Gastroesophageal sphincter (tissue), 4 donors: ENCODE results near the gene CH25H. TPM values are rescaled to one million over a fixed set of nuclear protein-coding genes. Genes with fewer than 3 reads are reported as not detected.

Experiments
- ATAC-seq: fragments of 150-250 bp; one replicate; pipeline ENCODE4 v1.9.1; 2016; ENCODE audit warnings: mild to moderate bottlenecking, moderate library complexity
- H3K27ac ChIP-seq, 4 donors: fragments of 200-600 bp; sonication (generic) in 3 of 4; 1 replicate in 3 of 4; 2 replicates in 1 of 4; pipeline ENCODE4 v1.5.1; 2016 to 2019
- H3K27me3 ChIP-seq: fragments of 200-600 bp; sonication (generic); one replicate; pipeline ENCODE4 v1.5.1; 2019
- H3K36me3 ChIP-seq, 2 donors: fragments of 200-600 bp; sonication (generic); one replicate each; pipeline ENCODE4 v1.5.1; 2019; ENCODE audit warnings: control low read depth in 1 of 2
- H3K4me1 ChIP-seq, 3 donors: fragments of 200-600 bp; sonication (generic); 1 replicate in 2 of 3; 2 replicates in 1 of 3; pipeline ENCODE4 v1.5.1; 2016 to 2019; ENCODE audit warnings: control low read depth in 2 of 3
- H3K4me3 ChIP-seq, 2 donors: fragments of 200-600 bp; sonication (generic); one replicate each; pipeline ENCODE4 v1.5.1; 2019; ENCODE audit warnings: mild to moderate bottlenecking in 1 of 2, moderate library complexity in 1 of 2
- H3K9me3 ChIP-seq, 3 donors: fragments of 200-600 bp; sonication (generic); one replicate each; pipeline ENCODE4 v1.5.1; 2017 to 2019; ENCODE audit warnings: control low read depth in 2 of 3
- EP300 ChIP-seq: sonication (generic); formaldehyde crosslinking; IDR thresholded peaks from one replicate; pipeline ENCODE4 v1.6.1; 2017; ENCODE audit warnings: antibody characterized with exemption, mild to moderate bottlenecking
- POLR2A ChIP-seq, 2 donors: fragments of 450-650 bp; IDR thresholded peaks; one replicate each; pipeline ENCODE4 v1.6.1; 2017; ENCODE audit warnings: antibody characterized with exemption in 2 of 2, mild to moderate bottlenecking in 2 of 2, moderate library complexity in 1 of 2
- POLR2AphosphoS5 ChIP-seq: sonication (generic); formaldehyde crosslinking; IDR thresholded peaks from one replicate; pipeline ENCODE4 v1.6.1; 2017; ENCODE audit warnings: antibody characterized with exemption
- WGBS, 2 donors: methylation state at CpG; one replicate each; pipeline ENCODE4 v1.1.5; 2018; ENCODE audit warnings: low coverage in 1 of 2; 5-methylcytosine and 5-hydroxymethylcytosine counted together
- total RNA-seq, 4 donors: library from RNA; depleted of rRNA; stranded (reverse); fragments of >200 nt; gene quantifications; one replicate each; pipeline ENCODE4 v1.1.0, GENCODE V29; 2016
- TF ChIP-seq, protein P1 (sequence below), 4 experiments: fragments of 200-600 bp in 2 of 4; fragments of 450-650 bp in 2 of 4; sonication (generic) in 1 of 4; IDR thresholded peaks; one replicate each; pipeline ENCODE4 v1.5.1; 2017 to 2019; ENCODE audit warnings: antibody characterized with exemption in 4 of 4, mild to moderate bottlenecking in 2 of 4, moderate library complexity in 2 of 4

Gene CH25H
- total RNA-seq, 4 donors from 2014 or later = 0.93 to 16.8 (median 1.5) TPM

DNA sequence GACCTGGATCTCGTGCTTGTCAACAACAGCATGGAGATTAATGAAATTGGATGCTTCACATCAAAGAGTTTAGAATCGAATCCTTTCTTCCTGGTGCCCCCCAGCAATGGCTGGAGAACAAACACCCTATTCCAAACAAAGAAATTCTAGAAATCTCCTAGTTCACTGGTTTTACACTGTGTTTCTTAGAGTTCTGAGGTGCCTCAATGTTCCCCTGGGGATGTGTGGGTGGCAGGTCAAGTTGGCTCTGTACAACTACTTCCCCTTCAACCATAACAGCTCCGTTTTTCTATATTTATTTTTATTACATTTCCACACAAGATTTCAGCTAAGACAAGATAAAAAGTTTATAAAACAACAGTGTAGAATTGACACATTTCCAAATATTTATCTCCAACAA, 22.5 kb downstream of the CH25H start:
- Histone ChIP-seq H3K4me3 (no peak overlapping the region), H3K36me3 (no peaks in the 10 kb centered on the region), H3K27ac (no peak overlapping the region), H3K27me3 (no peaks in the 10 kb centered on the region), H3K4me1 (peaks cover 0 to 13% (median 3%) of the 10 kb centered on the region in 3 donors), H3K9me3 (no peaks in the 10 kb centered on the region)
- no peak for ATAC-seq
- TF ChIP-seq EP300 (no peak), POLR2A (IDR thresholded peaks at IDR 0.05) (no peak), POLR2AphosphoS5 (no peak)
- TF ChIP-seq, protein P1, sequence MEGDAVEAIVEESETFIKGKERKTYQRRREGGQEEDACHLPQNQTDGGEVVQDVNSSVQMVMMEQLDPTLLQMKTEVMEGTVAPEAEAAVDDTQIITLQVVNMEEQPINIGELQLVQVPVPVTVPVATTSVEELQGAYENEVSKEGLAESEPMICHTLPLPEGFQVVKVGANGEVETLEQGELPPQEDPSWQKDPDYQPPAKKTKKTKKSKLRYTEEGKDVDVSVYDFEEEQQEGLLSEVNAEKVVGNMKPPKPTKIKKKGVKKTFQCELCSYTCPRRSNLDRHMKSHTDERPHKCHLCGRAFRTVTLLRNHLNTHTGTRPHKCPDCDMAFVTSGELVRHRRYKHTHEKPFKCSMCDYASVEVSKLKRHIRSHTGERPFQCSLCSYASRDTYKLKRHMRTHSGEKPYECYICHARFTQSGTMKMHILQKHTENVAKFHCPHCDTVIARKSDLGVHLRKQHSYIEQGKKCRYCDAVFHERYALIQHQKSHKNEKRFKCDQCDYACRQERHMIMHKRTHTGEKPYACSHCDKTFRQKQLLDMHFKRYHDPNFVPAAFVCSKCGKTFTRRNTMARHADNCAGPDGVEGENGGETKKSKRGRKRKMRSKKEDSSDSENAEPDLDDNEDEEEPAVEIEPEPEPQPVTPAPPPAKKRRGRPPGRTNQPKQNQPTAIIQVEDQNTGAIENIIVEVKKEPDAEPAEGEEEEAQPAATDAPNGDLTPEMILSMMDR (IDR thresholded peaks at IDR 0.05) = no peak
- 20 to 51% methylated on average over 3 of the region's 3 CpGs for whole genome bisulfite sequencing, 2 donors

- ATAC-seq = no peak
- Histone ChIP-seq H3K4me3 (no peak overlapping the region), H3K36me3 (no peaks in the 10 kb centered on the region), H3K9me3 (no peaks in the 10 kb centered on the region), H3K27me3 (no peaks in the 10 kb centered on the region), H3K4me1 (peaks cover 0 to 13% (median 3%) of the 10 kb centered on the region in 3 donors), H3K27ac (no peak overlapping the region)
- TF ChIP-seq EP300 (no peak), POLR2A (IDR thresholded peaks at IDR 0.05) (no peak), POLR2AphosphoS5 (no peak)
- TF ChIP-seq, protein P1 (IDR thresholded peaks at IDR 0.05) = no peak
These were observed 23.5 kb downstream of the CH25H start for GRCh38 chr10:89183571-89183970.

DNA sequence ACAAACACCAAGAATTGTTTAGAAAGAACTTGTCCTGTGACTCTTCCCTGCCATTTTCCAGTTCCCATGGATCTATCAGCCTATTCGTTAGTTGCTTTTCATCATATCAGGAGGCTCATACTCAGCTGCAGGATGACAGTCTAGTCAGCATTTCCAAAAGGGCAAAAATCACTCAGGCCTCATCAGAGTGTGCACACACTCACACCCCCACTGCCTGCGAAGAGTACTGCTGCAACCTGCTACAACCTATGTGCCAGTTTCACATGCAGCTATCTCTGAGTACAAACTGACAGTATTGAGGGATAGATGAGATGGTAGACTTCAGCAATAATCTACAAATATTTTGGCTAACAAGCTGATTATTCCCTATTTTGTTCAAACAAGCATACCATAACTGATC, 24.2 kb downstream of the CH25H start:
- WGBS, 2 donors = 80 to 91% methylated on average over 2 of the region's 2 CpGs
- no peak overlapping the region for H3K27ac ChIP-seq
- no peaks in the 10 kb centered on the region for H3K36me3 ChIP-seq
- no peak overlapping the region for H3K4me3 ChIP-seq
- no peaks in the 10 kb centered on the region for H3K9me3 ChIP-seq
- H3K27me3 ChIP-seq = no peaks in the 10 kb centered on the region
- no peak for ATAC-seq
- TF ChIP-seq POLR2AphosphoS5 (no peak), POLR2A (IDR thresholded peaks at IDR 0.05) (no peak), EP300 (no peak)
- TF ChIP-seq, protein P1 (IDR thresholded peaks at IDR 0.05) = no peak
- peaks cover 0 to 13% (median 3%) of the 10 kb centered on the region in 3 donors for H3K4me1 ChIP-seq

DNA sequence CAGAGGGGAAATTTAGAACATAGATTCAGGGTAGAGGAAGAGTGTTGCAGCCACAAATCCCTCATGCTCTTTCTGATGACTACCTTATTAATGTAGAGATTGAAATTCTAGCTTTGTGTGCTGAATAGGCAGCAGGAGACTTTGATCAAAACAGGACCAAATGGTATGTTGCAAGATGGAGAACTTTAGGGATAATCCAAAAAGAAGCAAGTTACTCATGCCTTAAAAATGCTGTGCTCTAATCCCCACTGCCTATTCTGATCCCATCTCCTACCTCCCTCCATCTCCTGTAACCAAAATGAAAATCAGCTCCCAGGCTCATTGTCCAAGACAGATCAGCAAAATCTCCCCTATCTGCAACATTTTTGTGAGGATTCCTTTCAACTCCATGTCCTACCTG, 31.3 kb downstream of the CH25H start:
- ATAC-seq = no peak
- H3K27me3 ChIP-seq = no peaks in the 10 kb centered on the region
- no peaks in the 10 kb centered on the region for H3K9me3 ChIP-seq
- H3K36me3 ChIP-seq = no peaks in the 10 kb centered on the region
- no peak overlapping the region for H3K27ac ChIP-seq
- no peaks in the 10 kb centered on the region for H3K4me1 ChIP-seq
- no peak for TF ChIP-seq POLR2A (IDR thresholded peaks at IDR 0.05)
- TF ChIP-seq, protein P1 (IDR thresholded peaks at IDR 0.05) = no peak
- no peak for TF ChIP-seq POLR2AphosphoS5
- TF ChIP-seq EP300 = no peak
- H3K4me3 ChIP-seq = no peak overlapping the region

- no peak for ATAC-seq
- TF ChIP-seq POLR2AphosphoS5 (no peak), POLR2A (IDR thresholded peaks at IDR 0.05) (no peak), EP300 (no peak)
- TF ChIP-seq, protein P1 (IDR thresholded peaks at IDR 0.05) = no peak
- H3K27me3 ChIP-seq = no peaks in the 10 kb centered on the region
- no peak overlapping the region for H3K4me3 ChIP-seq
- H3K36me3 ChIP-seq = no peaks in the 10 kb centered on the region
- no peaks in the 10 kb centered on the region for H3K9me3 ChIP-seq
- no peak overlapping the region for H3K27ac ChIP-seq
- no peaks in the 10 kb centered on the region for H3K4me1 ChIP-seq
These were observed 34.0 kb downstream of the CH25H start for GRCh38 chr10:89173075-89173474.
